GM20000 (cell line): ENCODE data around the gene TRAPPC2B.
"Not testable (repeated sequence)": the region's sequence is repeated elsewhere in the genome, so short reads cannot be mapped to it uniquely, and the experiment has no call there.

Experiments
- DNase-seq: peaks from one replicate; pipeline ENCODE4 v3.0.0; 2012; ENCODE audit warnings: low spot score
- TF ChIP-seq, protein P1 (sequence below): IDR thresholded peaks from 2 replicates; pipeline ENCODE4 v1.5.1; 2012; ENCODE audit warnings: mild to moderate bottlenecking, control low read depth; ENCODE audit errors: extremely low read depth, missing control alignments

Gene TRAPPC2B

DNA sequence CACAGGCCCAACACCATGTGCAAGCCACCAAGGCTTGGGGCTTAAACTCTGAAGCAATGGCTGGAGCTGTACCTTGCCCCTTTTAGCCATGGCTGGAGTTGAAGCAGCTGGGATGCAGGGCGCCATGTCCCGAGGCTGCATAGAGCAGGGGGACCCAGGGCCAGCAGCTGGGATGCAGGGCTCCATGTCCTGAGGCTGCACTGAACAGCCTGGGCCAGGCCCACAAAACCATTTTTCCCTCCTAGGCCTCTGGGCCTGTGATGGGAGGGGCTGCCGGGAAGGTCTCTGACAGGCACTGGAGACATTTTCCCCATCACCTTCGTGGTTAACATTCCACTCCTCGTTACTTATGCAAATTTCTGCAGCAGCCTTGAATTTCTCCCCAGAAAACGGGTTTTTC, 10.8 kb downstream of the TRAPPC2B start:
- TF ChIP-seq, protein P1, sequence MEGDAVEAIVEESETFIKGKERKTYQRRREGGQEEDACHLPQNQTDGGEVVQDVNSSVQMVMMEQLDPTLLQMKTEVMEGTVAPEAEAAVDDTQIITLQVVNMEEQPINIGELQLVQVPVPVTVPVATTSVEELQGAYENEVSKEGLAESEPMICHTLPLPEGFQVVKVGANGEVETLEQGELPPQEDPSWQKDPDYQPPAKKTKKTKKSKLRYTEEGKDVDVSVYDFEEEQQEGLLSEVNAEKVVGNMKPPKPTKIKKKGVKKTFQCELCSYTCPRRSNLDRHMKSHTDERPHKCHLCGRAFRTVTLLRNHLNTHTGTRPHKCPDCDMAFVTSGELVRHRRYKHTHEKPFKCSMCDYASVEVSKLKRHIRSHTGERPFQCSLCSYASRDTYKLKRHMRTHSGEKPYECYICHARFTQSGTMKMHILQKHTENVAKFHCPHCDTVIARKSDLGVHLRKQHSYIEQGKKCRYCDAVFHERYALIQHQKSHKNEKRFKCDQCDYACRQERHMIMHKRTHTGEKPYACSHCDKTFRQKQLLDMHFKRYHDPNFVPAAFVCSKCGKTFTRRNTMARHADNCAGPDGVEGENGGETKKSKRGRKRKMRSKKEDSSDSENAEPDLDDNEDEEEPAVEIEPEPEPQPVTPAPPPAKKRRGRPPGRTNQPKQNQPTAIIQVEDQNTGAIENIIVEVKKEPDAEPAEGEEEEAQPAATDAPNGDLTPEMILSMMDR, result no peak
- DNase-seq, result no peak

DNA sequence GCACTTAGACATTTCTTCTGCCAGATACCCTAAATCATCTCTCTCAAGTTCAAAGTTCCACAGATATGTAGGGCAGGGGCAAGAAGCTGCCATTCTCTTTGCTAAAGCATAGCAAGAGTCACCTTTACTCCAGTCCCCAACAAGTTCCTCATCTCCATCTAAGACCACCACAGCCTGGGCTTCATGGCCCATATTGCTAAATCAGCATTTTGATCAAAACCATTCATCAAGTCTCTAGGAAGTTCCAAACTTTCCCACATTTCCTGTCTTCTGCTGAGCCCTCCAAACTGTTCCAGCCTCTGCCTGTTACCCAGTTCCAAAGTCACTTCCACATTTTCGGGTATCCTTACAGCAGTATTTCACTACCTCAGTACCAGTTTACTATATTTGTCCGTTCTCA, 11.3 kb downstream of the TRAPPC2B start:
- not testable (repeated sequence) for DNase-seq

DNA sequence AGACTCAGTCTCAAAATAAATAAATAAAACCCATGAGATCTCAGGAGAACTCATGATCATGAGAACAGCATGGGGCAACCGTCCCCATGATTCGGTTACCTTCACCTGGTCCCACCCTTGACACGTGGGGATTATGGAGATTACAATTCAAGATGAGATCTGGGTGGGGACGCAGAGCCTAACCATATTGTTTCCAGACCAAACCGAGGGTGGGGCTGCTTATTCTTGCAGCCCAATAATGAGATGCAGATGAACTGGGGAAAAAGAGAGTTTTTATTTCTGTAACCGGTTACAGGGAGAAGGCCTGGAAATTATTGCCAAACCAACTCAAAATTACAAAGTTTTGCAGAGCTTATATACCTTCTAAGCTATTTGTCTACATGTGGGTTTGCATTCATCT, 12.8 kb downstream of the TRAPPC2B start:
- no peak for DNase-seq
- TF ChIP-seq, protein P1, result no peak

DNA sequence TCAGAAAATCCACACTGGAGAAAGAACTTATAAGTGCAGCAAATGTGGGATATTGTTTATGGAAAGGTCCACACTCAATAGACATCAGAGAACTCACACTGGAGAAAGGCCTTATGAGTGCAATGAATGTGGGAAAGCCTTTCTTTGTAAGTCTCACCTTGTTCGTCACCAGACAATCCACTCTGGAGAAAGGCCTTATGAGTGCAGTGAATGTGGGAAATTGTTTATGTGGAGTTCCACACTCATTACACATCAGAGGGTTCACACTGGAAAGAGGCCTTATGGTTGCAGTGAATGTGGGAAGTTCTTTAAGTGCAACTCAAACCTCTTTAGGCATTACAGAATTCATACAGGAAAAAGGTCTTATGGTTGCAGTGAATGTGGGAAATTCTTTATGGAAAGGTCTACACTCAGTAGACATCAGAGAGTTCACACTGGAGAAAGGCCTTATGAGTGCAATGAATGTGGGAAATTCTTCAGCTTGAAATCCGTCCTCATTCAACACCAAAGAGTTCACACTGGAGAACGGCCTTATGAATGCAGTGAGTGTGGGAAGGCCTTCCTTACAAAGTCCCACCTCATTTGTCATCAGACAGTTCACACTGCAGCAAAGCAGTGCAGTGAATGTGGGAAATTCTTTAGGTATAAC, 14.3 kb downstream of the TRAPPC2B start:
- TF ChIP-seq, protein P1, result no peak
- no peak for DNase-seq

DNA sequence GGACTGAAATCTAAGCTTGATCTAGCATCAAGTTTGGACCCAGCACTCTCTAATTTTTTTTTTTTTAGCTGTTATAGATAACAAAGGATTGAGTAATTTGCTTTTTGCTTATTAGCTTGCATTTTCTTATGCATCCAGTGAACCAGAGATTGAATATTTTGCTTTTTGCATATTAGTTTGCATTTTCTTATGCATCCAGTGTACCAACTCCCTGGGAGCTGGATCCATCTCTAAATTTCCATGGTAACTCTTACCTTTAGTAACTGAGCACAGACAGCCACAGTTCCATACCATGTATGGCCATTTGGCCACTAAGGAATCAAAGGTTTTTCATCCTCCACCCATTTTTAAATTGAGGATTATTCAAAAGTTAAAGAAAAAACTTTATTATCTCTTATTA, 17.6 kb downstream of the TRAPPC2B start:
- no peak for DNase-seq
- TF ChIP-seq, protein P1, result no peak

DNA sequence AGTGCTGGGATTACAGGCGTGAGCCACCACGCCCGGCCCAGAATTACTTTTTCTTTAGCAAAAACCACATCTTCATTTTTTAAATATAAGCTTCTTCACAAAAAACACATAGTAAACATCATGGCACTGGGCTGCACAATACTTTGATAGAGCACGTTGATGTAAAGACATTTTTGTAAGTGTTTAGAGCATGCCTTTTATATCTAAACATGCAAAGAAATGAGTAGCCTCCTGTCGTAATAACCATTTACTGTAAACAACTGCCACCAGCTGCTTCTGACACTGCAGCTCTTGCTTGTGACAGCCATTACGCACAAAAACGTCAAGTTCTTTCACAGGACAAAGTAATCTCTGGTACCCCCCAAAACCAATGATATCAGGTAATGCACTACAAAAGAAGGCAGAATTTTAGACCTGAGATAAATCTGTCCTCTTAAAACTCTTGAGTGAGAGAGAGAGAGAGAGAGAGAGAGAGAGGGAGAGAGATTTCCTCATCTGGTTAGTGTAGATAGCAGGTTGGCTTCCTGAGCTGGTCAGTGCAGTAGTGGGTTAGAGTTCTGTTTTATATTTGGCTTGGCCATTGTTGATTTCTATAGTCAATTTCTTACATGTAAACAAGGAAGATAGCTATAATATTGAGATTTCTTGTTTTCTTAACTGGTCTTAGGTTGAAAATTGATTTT, 19.6 kb downstream of the TRAPPC2B start:
- TF ChIP-seq, protein P1, result no peak
- DNase-seq, result no peak

DNA sequence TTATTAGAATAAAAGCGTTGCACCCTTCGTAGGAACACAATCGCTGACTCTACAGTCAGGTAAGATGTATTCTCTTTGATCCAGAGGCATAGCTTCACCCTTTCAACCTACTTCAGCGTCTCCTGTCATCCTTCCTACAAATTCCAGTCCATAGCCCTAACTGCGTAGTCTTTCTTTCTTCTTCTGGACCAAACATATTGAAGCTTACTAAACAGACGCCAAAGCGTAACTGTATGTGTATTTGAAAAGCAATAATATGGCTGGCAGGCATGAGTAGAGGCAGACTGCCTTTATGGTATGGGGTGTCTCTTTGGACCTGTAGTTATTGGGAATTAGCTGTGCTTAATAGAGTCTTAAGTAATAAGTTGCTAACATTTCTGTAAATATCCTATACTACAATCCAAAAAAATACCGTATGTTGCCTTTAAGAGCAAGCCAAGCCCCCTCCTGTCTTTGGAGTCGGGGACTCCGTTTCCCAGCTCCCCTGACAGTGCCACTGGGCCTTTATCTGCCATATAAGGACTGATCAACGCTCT, 25.9 kb downstream of the TRAPPC2B start:
- TF ChIP-seq, protein P1, result no peak
- DNase-seq, result no peak
